GDM1 (cell line): ENCODE measurements around the gene B3GAT1.

Experiments
- DNase-seq: peaks from one replicate; lab custom pipeline; 2025; lab: John Stamatoyannopoulos, UW

B3GAT1 gene

DNA sequence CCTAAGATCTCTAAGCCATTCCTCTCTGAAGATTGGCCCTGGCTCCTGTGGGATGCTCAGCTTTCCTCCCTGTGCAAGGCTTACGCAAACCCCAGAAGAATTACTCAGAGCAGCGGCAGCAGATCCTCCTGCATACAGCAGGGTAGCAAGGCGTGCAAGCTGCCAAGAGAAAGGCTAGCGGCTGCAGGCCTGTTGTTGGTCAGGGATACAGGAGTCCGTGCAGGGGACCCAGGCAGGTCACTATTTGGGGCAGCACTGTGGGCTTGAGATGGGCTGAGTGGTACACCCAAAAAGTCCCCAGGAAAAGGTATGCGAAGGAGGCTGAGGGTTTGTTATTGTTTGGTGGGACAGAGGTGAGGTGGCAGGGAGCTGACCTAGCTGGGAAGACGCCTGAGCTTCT lies 78.7 kb downstream of the B3GAT1 start:
- DNase-seq, result no peak

DNA sequence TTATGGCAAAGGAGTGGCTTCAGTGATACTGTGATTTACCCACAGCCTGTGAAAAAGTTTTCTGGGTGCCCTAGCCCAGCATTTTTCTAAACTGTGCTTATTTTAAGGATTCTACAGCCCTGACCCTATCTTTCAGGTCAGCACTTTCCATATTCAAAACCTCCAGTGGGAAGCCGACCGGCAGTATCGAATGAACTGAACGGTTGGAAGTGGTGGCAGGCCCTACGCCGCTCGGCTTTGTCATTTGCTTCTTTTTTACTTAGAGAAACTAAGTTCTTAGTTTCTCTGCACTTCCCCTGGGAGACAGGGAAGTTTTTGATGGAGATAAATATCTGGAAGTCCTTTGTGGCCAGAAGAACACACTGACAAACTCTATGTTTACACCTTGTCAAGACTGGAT lies 79.3 kb downstream of the B3GAT1 start:
- no peak for DNase-seq

DNA sequence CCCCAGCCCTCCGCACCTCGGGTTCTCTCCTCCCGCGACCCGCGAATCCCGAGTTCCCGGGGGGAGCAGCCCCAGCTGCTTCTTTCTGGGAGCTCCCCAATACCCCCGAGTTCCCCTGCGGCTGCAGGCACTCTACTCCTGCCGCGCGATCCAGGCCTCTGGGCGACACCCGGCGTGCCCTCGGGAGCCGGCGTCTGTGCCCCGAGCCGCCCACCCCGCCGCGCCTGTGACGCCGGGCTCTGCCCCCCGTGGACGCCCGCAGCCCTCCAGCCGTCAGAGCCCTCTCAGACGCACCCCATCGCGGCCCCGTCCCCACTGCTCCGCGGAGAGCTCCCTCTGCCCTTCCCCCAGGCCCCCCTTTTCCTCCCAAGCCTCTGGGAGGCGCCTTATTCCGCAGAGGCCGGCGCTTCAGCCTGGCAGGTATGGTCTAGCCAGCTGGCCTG lies 79.8 kb downstream of the B3GAT1 start:
- DNase-seq, result no peak

DNA sequence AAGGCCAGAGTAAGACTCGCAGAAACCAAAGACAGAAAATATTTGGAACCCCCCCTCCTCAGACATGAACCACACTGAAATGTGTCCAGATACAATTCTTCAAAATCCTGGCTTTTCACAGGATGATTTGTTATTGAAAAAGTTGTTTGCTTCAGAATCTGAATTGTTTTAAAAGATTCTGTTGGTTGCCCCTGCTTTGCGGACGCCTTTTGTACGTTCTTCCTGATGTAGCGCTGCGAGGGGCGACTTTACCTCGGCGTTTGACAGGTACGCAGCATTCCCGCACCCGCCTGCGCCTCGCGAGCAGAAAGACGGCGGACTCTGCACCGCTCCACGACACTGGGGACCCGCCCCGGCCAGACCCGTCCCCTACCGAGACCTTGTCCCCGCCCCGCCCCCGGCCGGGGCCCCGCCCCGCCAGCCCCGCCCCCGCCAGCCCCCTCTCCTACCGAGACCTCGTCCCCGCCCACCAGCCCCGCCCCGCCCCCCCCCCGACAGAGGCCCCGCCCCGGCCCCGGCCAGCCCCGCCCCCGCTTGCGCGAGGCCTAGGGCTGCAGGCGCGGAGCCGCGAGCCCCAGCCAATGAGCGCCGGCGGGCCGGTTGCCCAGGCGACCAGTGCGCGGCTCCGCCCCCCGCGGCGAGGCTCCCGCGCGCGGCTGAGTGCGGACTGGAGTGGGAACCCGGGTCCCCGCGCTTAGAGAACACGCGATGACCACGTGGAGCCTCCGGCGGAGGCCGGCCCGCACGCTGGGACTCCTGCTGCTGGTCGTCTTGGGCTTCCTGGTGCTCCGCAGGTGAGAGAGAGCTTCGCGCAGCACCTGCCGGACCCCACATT lies 80.5 kb downstream of the B3GAT1 start, which contains the start of gene GLB1L2:
GLB1L2 (plus strand) TSS at position 635 of the 835 bp plus-strand sequence; CDS start at position 709, 74 bp downstream.
- no peak for DNase-seq

DNA sequence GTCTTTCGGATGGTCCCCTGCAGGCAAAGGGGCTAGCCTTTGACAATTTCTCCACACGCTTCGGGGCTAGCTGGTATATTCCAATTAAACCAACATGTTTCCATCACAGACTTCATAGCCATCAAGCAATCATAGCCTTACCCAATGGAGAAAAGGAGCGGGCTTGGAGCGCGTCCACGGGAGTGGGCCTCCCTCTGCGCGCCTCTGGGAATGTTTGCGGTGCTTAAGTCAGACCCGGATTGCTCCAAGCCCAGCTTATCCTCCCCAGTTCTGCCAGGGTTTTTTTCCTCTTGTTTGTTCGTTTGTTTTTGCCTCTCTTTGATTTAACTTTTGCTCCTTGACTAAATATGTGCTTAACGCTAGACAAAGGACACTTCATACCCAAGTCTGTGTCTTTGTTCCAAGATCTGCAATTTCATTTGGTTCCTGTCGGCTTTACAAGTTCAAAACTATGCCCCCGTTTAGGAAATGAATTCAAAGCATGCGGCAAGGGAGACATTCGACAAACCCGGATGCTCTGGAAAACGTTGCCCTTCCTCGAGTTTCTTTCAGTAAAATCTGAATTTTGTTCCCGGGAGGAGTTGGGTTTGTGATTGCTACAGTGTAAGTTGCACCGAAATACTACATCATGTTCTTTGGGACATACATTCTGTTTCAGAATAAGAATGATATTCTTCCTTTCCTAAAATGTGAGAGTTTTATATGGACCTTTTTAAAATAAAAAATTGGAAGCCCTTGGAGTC lies 81.3 kb downstream of the B3GAT1 start:
- no peak for DNase-seq
